Heart right ventricle (tissue), 16 donors: ENCODE results near the gene ZNHIT1. TPM values are rescaled to one million over a fixed set of nuclear protein-coding genes. Genes with fewer than 3 reads are reported as not detected.

Source experiments
- ATAC-seq, 8 donors: fragments of 200-7000 bp; cut with Tn5 transposase; one replicate each; pipeline ENCODE4 v1.9.1; 2020; ENCODE audit warnings: mild to moderate bottlenecking in 8 of 8, moderate library complexity in 8 of 8, moderate number of reproducible peaks in 1 of 8
- DNase-seq, 2 donors: peaks; one replicate each; pipeline ENCODE4 v3.0.0-alpha.2; 2020
- H3K27ac ChIP-seq, 10 donors: fragments of 200-600 bp; sonication (generic) in 2 of 10; one replicate each; pipeline versions ENCODE4 v1.5.0 to v1.8.0; 2020 to 2022; ENCODE audit warnings: mild to moderate bottlenecking in 3 of 10
- H3K27me3 ChIP-seq, 7 donors: fragments of 200-600 bp; one replicate each; pipeline ENCODE4 v1.8.0; 2021 to 2022; ENCODE audit warnings: mild to moderate bottlenecking in 2 of 7
- H3K36me3 ChIP-seq, 9 donors: fragments of 200-600 bp; sonication (generic) in 1 of 9; one replicate each; pipeline versions ENCODE4 v1.5.0 to v1.8.0; 2020 to 2022; ENCODE audit warnings: mild to moderate bottlenecking in 2 of 9
- H3K4me1 ChIP-seq, 9 donors: fragments of 200-600 bp; sonication (generic) in 1 of 9; one replicate each; pipeline versions ENCODE4 v1.5.0 to v1.8.0; 2020 to 2022; ENCODE audit warnings: mild to moderate bottlenecking in 4 of 9
- H3K4me3 ChIP-seq, 10 donors: fragments of 200-600 bp; sonication (generic) in 2 of 10; one replicate each; pipeline versions ENCODE4 v1.5.0 to v1.8.0; 2020 to 2022; ENCODE audit warnings: mild to moderate bottlenecking in 7 of 10, moderate library complexity in 2 of 10
- H3K9me3 ChIP-seq, 11 donors: fragments of 200-600 bp in 10 of 11; sonication (generic) in 2 of 11; one replicate each; pipeline versions ENCODE4 v1.5.0 to v1.8.0; 2013 to 2022; ENCODE audit warnings: mild to moderate bottlenecking in 2 of 11, control low read depth in 1 of 11, moderate library complexity in 1 of 11
- WGBS, 2 donors: extraction: QIAGEN DNeasy Blood & Tissue Kit; methylation state at CpG; one replicate each; pipeline ENCODE4 v1.1.7; 2013; ENCODE audit warnings: inconsistent platforms in 1 of 2; 5-methylcytosine and 5-hydroxymethylcytosine counted together
- intact Hi-C, 10 donors: fragments of 100-400 bp; cut with DNase I; formaldehyde crosslinking; loops; one replicate each; pipeline versions ENCODE4 v1.11.1 to v1.14.2; 2022
- polyA plus RNA-seq, 2 donors: library from polyadenylated mRNA; stranded (reverse); fragments of 200-250 nt; gene quantifications; one replicate each; pipeline ENCODE4 v1.2.3, GENCODE V29; 2013
- total RNA-seq, 10 donors: library from RNA; stranded (reverse); fragmentation: NEBNext Ultra II Directional in 3 of 10; extraction: Animal tissue kit (Norgen Biotek cat#: 25700) in 3 of 10; gene quantifications; one replicate each; pipeline versions ENCODE4 v1.2.1 to v1.2.4, GENCODE V29; 2021 to 2023
- TF ChIP-seq, protein P1 (sequence below), 9 donors: fragments of 200-600 bp; sonication (generic) in 2 of 9; IDR thresholded peaks; one replicate each; pipeline versions ENCODE4 v1.5.0 to v1.8.0; 2021 to 2022; ENCODE audit warnings: antibody characterized with exemption in 9 of 9, mild to moderate bottlenecking in 5 of 9, moderate library complexity in 1 of 9
- donor health status: Arrhythmogenic right ventricular cardiomyopathy.
- donor health status: ischemic (EF 13 %, LVEDD 7.1; RV severe dilation, severe dysfunction).
- donor health status: healthy with polysubstance abuse.
- donor health status: DM: no; HTN: yes; CAD: no.
- donor health status: DM: no; HTN: no; CAD: no.
- donor health status: ischemic (EF 25% LVEDD 6.9; RV normal size, moderate dysfunction).
- donor health status: ischemic (EF 25% LVEDD 5.7; RV mildly dilated, moderate dysfunction).
- donor health status: healthy.
- donor health status: DM: yes; HTN: yes; CAD: no.
- donor health status: Ischemic cardiomyopathy.
- donor health status: ischemic (EF 35%, LVEDD 5.7; RV mildly dilated, moderate dysfunction).
- donor health status: nonischemic (EF 11% LVEDD 7.7; RV severe dilation, severe dysfunction).
- donor health status: DM: yes; HTN: yes; CAD: no.
- donor health status: PGD.
- donor health status: ischemic (EF 29% LVEDD 5.4; RV normal size, mild dysfunction).
- donor health status: nonischemic (EF 23%, LVEDD 6.1; RV moderate dilation, normal function).

Gene ZNHIT1
- total and polyA plus RNA-seq, 12 donors = 45.4 to 194 (median 52.6) TPM

DNA sequence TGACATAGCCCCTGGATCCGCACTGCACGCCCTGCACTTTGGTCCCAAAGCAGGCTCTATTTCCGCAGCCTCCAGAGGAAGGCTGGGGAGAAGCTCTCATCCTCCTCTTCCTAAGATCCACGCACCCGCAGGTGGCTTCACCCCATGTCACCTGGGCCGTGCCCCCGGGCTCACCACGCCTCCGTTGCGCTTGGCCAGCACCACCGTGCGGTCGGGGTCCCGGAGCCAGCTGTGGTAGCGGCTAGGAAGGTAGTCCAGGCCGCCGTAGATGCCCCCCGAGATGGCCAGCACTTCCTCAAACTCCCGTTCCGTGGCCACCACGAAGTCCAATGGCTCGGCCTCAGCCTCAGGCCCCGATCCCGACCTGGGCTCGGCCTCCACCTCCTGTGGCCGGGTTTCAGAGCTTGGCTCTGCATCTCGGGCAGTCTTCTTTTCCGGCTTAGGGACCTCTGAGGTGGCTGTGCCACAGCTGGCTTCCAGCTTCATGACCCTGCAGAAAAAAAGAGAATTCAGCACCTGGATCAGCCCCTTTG lies 43.6 kb upstream of the ZNHIT1 start:
- H3K4me3 ChIP-seq = no peak overlapping the region
- H3K36me3 ChIP-seq = no peaks in the 10 kb centered on the region
- peaks cover 45 to 100% (median 100%) of the 10 kb centered on the region in 7 donors for H3K27me3 ChIP-seq
- ATAC-seq = no peak
- peaks cover 7 to 44% (median 27%) of the 10 kb centered on the region in 9 donors for H3K4me1 ChIP-seq
- H3K27ac ChIP-seq = no peak overlapping the region
- intact Hi-C loops = loop anchor here in 1 of 10 donors (10.0 kb wide), 1 partner anchor 110 kb away; no protein-coding TSS in a partner anchor
- TF ChIP-seq, protein P1, sequence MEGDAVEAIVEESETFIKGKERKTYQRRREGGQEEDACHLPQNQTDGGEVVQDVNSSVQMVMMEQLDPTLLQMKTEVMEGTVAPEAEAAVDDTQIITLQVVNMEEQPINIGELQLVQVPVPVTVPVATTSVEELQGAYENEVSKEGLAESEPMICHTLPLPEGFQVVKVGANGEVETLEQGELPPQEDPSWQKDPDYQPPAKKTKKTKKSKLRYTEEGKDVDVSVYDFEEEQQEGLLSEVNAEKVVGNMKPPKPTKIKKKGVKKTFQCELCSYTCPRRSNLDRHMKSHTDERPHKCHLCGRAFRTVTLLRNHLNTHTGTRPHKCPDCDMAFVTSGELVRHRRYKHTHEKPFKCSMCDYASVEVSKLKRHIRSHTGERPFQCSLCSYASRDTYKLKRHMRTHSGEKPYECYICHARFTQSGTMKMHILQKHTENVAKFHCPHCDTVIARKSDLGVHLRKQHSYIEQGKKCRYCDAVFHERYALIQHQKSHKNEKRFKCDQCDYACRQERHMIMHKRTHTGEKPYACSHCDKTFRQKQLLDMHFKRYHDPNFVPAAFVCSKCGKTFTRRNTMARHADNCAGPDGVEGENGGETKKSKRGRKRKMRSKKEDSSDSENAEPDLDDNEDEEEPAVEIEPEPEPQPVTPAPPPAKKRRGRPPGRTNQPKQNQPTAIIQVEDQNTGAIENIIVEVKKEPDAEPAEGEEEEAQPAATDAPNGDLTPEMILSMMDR (IDR thresholded peaks at IDR 0.05) = no peak
- no peaks in the 10 kb centered on the region for H3K9me3 ChIP-seq
- whole genome bisulfite sequencing, 2 donors = 2 to 4% methylated on average over 28 of the region's 28 CpGs
- no peak for DNase-seq

DNA sequence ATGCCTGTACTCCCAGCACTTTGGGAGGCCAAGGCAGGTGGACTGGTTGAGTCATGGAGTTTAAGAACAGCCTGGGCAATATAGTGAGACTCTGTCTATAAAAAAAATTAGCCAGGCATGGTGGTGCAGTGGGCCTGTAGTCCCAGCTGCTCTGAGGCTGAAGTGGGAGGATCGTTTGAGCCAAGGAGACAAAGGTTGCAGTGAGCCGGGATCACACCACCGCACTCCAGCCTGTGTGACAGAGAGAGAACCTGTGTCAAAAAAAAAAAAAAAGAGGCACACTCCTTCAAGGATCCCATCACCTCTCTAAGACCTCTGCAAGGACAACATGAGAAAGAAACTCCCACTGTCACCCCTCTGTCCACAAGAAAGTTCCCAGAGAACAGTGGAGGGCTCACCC lies 42.3 kb upstream of the ZNHIT1 start:
- TF ChIP-seq, protein P1 (IDR thresholded peaks at IDR 0.05) = no peak
- H3K4me3 ChIP-seq = no peak overlapping the region
- H3K27ac ChIP-seq = no peak overlapping the region
- no peak for ATAC-seq
- peaks cover 48 to 100% (median 100%) of the 10 kb centered on the region in 7 donors for H3K27me3 ChIP-seq
- 34 to 38% methylated on average over 3 of the region's 3 CpGs for WGBS, 2 donors
- H3K4me1 ChIP-seq = peaks cover 7 to 39% (median 32%) of the 10 kb centered on the region in 9 donors
- H3K36me3 ChIP-seq = no peaks in the 10 kb centered on the region
- no peak for DNase-seq
- no peaks in the 10 kb centered on the region for H3K9me3 ChIP-seq
- intact Hi-C loops = loop anchor here in 1 of 10 donors (10.0 kb wide), 1 partner anchor 109 kb away; no protein-coding TSS in a partner anchor

DNA sequence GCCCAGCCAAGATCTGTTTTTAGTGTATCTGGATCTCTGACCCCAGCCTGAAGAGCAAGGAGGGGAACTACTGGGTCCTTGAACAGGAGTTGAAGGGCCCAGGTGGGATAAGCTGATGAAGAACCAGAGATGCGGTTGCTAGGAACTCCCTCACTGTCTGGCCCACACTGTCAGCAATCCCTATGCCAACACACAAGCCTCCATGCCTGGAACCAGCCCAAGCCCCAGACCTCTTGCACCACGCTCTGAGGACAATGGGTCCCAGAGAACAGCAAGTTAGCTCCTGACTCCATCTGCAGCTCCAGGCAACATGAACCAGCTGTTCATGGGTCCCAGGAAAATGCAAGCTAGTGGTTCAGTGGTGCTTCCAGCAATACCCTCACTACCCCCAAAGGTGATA lies 40.3 kb upstream of the ZNHIT1 start:
- H3K27ac ChIP-seq = no peak overlapping the region
- WGBS, 2 donors = 53 to 81% methylated on average over 2 of the region's 2 CpGs
- DNase-seq = no peak
- no peaks in the 10 kb centered on the region for H3K9me3 ChIP-seq
- TF ChIP-seq, protein P1 (IDR thresholded peaks at IDR 0.05) = no peak
- ATAC-seq = no peak
- no peak overlapping the region for H3K4me3 ChIP-seq
- H3K36me3 ChIP-seq = no peaks in the 10 kb centered on the region
- intact Hi-C loops = loop anchor here in 1 of 10 donors (10.0 kb wide), 1 partner anchor 107 kb away; no protein-coding TSS in a partner anchor
- H3K4me1 ChIP-seq = peaks cover 2 to 28% (median 22%) of the 10 kb centered on the region in 9 donors
- peaks cover 35 to 100% (median 97%) of the 10 kb centered on the region in 7 donors for H3K27me3 ChIP-seq

DNA sequence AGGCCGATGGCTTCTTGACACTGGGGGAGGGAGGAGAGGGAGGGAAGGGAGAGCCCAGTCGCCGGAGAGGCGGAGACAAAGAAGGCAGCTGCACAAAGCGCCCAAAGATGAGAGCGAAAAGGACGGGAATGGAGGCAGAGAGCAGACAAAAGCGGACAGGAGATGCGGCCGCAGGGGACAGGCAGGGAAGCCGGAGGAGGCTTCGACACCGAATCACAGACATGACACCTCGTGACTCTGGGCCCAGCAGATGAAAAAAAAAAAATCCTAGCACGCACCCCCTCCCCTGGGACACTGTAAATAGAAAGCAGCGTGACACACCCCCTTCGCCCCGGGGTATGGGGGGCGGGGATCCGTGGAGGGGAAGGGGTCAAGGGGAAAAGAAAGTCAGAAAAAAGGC lies 38.8 kb upstream of the ZNHIT1 start:
- Histone ChIP-seq H3K27ac (no peak overlapping the region), H3K36me3 (no peaks in the 10 kb centered on the region), H3K4me3 (no peak overlapping the region), H3K4me1 (peaks cover 0 to 16% (median 11%) of the 10 kb centered on the region in 9 donors), H3K9me3 (no peaks in the 10 kb centered on the region), H3K27me3 (peaks cover 26 to 99% (median 94%) of the 10 kb centered on the region in 7 donors)
- TF ChIP-seq, protein P1 (IDR thresholded peaks at IDR 0.05) = no peak
- DNase-seq (no peak), ATAC-seq (no peak)
- 2 to 3% methylated on average over 16 to 20 of the region's 20 CpGs for WGBS, 2 donors
- intact Hi-C loops = loop anchor here in 1 of 10 donors (10.0 kb wide), 1 partner anchor 106 kb away; no protein-coding TSS in a partner anchor
